Panc1 (cell line): ENCODE results near the gene AGAP1. TPM values are rescaled to one million over a fixed set of nuclear protein-coding genes. Genes with fewer than 3 reads are reported as not detected.

Experiments used
- ATAC-seq: fragments of 200-7000 bp; cut with Tn5 transposase; 2 replicates; pipeline ENCODE4 v1.9.1; 2020; ENCODE audit warnings: mild to moderate bottlenecking, moderate library complexity
- BruUV-seq: library from RNA; stranded (reverse); fragments of 400-500 nt; replicated peaks from 2 replicates; lab custom pipeline; 2021; lab: Mats Ljungman, UMichigan
- CTCF ChIA-PET: fragments of 300-600 bp; sonication (Branson Sonifier 250); formaldehyde crosslinking; loops from one replicate; lab custom pipeline; 2022; ENCODE audit warnings: antibody characterized with exemption; lab: Charles Lee
- POLR2A ChIA-PET: fragments of 300-600 bp; sonication (Branson Sonifier 250); formaldehyde crosslinking; loops from one replicate; lab custom pipeline; 2022; ENCODE audit warnings: antibody characterized with exemption; lab: Charles Lee
- DNase-seq: peaks from one replicate; pipeline ENCODE4 v3.0.0-alpha.2; 2010; ENCODE audit warnings: low read depth, low spot score
- H3K27ac ChIP-seq: 2 replicates; pipeline ENCODE4 v1.5.1; 2011; ENCODE audit warnings: mild to moderate bottlenecking, low read length, inconsistent platforms
- H3K27me3 ChIP-seq: fragments of 200-500 bp; sonication (Bioruptor generic); 2 replicates; pipeline ENCODE4 v1.6.0; 2014; ENCODE audit warnings: low read length, inconsistent platforms; ENCODE audit not compliant: control insufficient read depth, insufficient read depth
- H3K36me3 ChIP-seq: fragments of 200-500 bp; sonication (Bioruptor generic); 2 replicates; pipeline ENCODE4 v1.5.1; 2014; ENCODE audit warnings: inconsistent platforms, mild to moderate bottlenecking, low read length, moderate library complexity; ENCODE audit not compliant: control insufficient read depth, insufficient read depth
- H3K4me1 ChIP-seq: 2 replicates; pipeline ENCODE4 v1.5.1; 2011; ENCODE audit warnings: inconsistent platforms, mild to moderate bottlenecking, low read length, moderate library complexity; ENCODE audit not compliant: control insufficient read depth, insufficient read depth
- H3K4me3 ChIP-seq, 2 experiments: 2 replicates each; pipeline ENCODE4 v1.5.1; 2011 to 2012; ENCODE audit warnings: low read depth in 2 of 2, low read length in 2 of 2, mild to moderate bottlenecking in 2 of 2, inconsistent platforms in 1 of 2, moderate library complexity in 1 of 2
- H3K9me3 ChIP-seq: fragments of 200-500 bp; sonication (Bioruptor generic); 2 replicates; pipeline ENCODE4 v1.5.1; 2014; ENCODE audit warnings: low read depth, mild to moderate bottlenecking, inconsistent platforms, low read length, moderate library complexity; ENCODE audit not compliant: control insufficient read depth, insufficient read depth
- POLR2AphosphoS5 ChIP-seq: IDR thresholded peaks from 2 replicates; pipeline ENCODE4 v1.6.1; 2012; ENCODE audit warnings: mild to moderate bottlenecking, low read depth, low read length, moderate library complexity
- REST ChIP-seq, 2 experiments: IDR thresholded peaks; 2 replicates each; pipeline ENCODE4 v1.6.1; 2011 to 2012; ENCODE audit warnings: low read depth in 2 of 2, control low read depth in 1 of 2, low read length in 1 of 2, mild to moderate bottlenecking in 1 of 2, moderate library complexity in 1 of 2; ENCODE audit not compliant: insufficient read depth in 1 of 2
- SIN3A ChIP-seq: IDR thresholded peaks from 2 replicates; pipeline ENCODE4 v1.6.1; 2012; ENCODE audit warnings: low read depth, mild to moderate bottlenecking, low read length, moderate library complexity, borderline replicate concordance; ENCODE audit not compliant: insufficient read depth
- TCF7L2 ChIP-seq: IDR thresholded peaks from 2 replicates; pipeline ENCODE4 v1.6.1; 2011; ENCODE audit warnings: mild to moderate bottlenecking, low read depth, low read length, inconsistent platforms
- in situ Hi-C: cut with HindIII; loops from 2 replicates; pipeline ENCODE4 v1.10.0; 2016; ENCODE audit warnings: low sequenced_read_pairs, low pct_unique_long_range_greater_than_20kb
- intact Hi-C: fragments of 100-400 bp; cut with micrococcal nuclease; formaldehyde crosslinking; loops from one replicate; pipeline ENCODE4 v1.10.0; 2022; ENCODE audit not compliant: unreplicated experiment
- total RNA-seq: library from RNA; stranded (reverse); gene quantifications from one replicate; pipeline ENCODE4 v1.2.1, GENCODE V29; 2021; ENCODE audit not compliant: unreplicated experiment
- TF ChIP-seq, protein P1 (sequence below): fragments of 450-650 bp; IDR thresholded peaks from 2 replicates; pipeline ENCODE4 v1.5.1; 2017; ENCODE audit warnings: mild to moderate bottlenecking

Gene AGAP1
- total RNA-seq, 1 experiment from 2014 or later, result 38.9 TPM

DNA sequence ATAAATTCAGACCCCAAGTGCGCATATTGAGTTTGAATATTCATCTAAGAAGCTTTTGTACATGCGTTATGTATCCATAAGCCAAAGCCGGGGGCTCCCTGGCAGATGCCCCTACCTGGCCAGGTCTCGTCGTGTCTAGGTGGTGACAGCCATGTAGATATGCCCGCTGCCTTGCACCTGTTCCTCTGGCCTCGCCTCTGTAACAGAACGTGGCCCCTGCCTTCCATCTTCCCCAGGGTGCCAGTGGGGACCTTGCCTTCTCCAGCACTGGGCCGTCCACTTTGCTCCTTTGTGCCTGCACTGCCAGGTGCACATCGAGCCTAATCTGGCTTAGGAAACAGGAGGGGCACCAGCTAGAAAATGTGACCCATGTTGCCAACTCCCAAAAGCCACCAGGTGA, 198.2 kb downstream of the AGAP1 start:
- TF ChIP-seq REST (IDR thresholded peaks at IDR 0.05; ENCODE audit: insufficient read depth in 1 of 2, low read depth in 2 of 2, low read length in 1 of 2) (no peak), TCF7L2 (no peak), POLR2AphosphoS5 (no peak), SIN3A (no peak)
- TF ChIP-seq, protein P1, sequence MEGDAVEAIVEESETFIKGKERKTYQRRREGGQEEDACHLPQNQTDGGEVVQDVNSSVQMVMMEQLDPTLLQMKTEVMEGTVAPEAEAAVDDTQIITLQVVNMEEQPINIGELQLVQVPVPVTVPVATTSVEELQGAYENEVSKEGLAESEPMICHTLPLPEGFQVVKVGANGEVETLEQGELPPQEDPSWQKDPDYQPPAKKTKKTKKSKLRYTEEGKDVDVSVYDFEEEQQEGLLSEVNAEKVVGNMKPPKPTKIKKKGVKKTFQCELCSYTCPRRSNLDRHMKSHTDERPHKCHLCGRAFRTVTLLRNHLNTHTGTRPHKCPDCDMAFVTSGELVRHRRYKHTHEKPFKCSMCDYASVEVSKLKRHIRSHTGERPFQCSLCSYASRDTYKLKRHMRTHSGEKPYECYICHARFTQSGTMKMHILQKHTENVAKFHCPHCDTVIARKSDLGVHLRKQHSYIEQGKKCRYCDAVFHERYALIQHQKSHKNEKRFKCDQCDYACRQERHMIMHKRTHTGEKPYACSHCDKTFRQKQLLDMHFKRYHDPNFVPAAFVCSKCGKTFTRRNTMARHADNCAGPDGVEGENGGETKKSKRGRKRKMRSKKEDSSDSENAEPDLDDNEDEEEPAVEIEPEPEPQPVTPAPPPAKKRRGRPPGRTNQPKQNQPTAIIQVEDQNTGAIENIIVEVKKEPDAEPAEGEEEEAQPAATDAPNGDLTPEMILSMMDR, result no peak
- Histone ChIP-seq H3K27ac (no peak overlapping the region), H3K27me3 (no peaks in the 10 kb centered on the region), H3K4me1 (no peaks in the 10 kb centered on the region; the same call in 1 of the 2 replicates), H3K9me3 (no peaks in the 10 kb centered on the region), H3K4me3 (no peak overlapping the region), H3K36me3 (no peaks in the 10 kb centered on the region)
- ChIA-PET POLR2A (no interaction called here), CTCF (no interaction called here)
- in situ Hi-C loops (no loop called here), intact Hi-C loops (no loop called here)
- no TSS peak for BruUV-seq
- DNase-seq (no peak), ATAC-seq (no peak)

- no peaks in the 10 kb centered on the region for H3K36me3 ChIP-seq
- H3K4me3 ChIP-seq, result no peak overlapping the region
- ChIA-PET CTCF (no interaction called here), POLR2A (no interaction called here)
- intact Hi-C loops, result no loop called here
- H3K4me1 ChIP-seq, result no peaks in the 10 kb centered on the region; the same call in 1 of the 2 replicates
- no peaks in the 10 kb centered on the region for H3K9me3 ChIP-seq
- BruUV-seq, result no TSS peak
- TF ChIP-seq POLR2AphosphoS5, result no peak
- TF ChIP-seq TCF7L2, result no peak
- TF ChIP-seq SIN3A, result no peak
- TF ChIP-seq REST (IDR thresholded peaks at IDR 0.05; ENCODE audit: insufficient read depth in 1 of 2, low read depth in 2 of 2, low read length in 1 of 2), result no peak
- TF ChIP-seq, protein P1, result no peak
- no peak for ATAC-seq
- no peak overlapping the region for H3K27ac ChIP-seq
- no peaks in the 10 kb centered on the region for H3K27me3 ChIP-seq
- no peak for DNase-seq
- in situ Hi-C loops, result no loop called here
Observed at GRCh38 chr2:235692671-235693171, 198.9 kb downstream of the AGAP1 start.
